Esophagus mucosa (tissue), 1 donor: ENCODE data around the gene NSD1. TPM values are rescaled to one million over a fixed set of nuclear protein-coding genes. Genes with fewer than 3 reads are reported as not detected.
A peak's percentile ranks its signal among the peaks of the same experiment; 100 is the strongest.
"Not testable (repeated sequence)": the region's sequence is repeated elsewhere in the genome, so short reads cannot be mapped to it uniquely, and the experiment has no call there.

Source experiments
- ATAC-seq: fragments of 200-7000 bp; cut with Tn5 transposase; one replicate; pipeline ENCODE4 v1.9.1; 2020
- total RNA-seq: library from RNA; stranded (reverse); gene quantifications from one replicate; pipeline ENCODE4 v1.2.4, GENCODE V29; 2023
- donor health status: DM: yes; HTN: yes; CAD: no.

The NSD1 gene
- total RNA-seq, 1 donor from 2014 or later: 53.8 TPM

GRCh38 chr5:177333420-177334154 lies 200.0 kb downstream of the NSD1 start:
- no peak for ATAC-seq

- ATAC-seq: no peak
These were observed 200.6 kb downstream of the NSD1 start for GRCh38 chr5:177334155-177334551.

DNA sequence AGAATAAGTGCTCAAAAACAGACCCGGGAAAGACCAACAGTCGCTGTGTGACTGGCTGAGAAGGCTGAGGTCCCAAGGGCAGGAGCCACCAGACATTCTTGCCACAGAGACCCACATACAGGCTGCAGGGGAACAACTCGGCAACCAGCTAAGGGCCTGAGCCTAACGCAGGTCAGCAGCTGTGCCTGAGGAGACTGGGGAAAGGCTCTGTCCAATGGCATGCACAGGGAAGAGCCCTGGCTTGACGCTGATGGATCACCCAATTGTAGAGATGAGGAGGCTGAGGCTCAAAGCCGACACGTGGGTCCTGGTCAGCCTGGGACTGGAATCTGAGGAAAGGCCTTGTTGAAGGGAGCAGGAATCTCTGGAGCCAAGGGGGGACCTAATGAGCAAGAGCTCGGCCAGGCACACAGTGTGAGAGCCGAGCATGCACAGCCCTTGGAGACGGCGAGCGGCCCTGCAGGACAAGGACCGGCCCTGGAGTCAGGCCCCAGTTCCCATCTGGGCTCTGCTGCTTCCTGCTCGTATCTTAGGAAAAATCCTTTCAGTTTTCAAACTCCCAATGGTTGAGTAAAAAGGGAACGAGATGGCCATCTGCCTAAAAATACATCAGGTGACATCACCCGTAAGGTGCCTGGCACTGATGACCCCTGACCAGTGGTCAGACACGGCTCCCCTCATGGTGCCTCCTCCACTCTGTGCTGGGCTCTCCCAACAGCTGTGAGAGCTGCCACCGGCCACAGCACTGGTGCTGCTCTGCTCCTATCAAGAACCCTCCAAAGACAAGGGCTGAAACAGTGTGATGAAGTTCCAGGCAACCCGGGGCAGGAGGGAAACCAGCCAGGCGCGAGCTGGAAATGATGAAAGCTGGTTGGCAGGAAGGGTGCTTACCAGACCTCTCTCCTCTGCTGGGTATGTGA lies 201.5 kb downstream of the NSD1 start:
- ATAC-seq: no peak

- ATAC-seq: no peak
These were observed 202.1 kb downstream of the NSD1 start for GRCh38 chr5:177335701-177336065.

GRCh38 chr5:177336112-177336511 lies 202.5 kb downstream of the NSD1 start:
- peak; percentile 26 for ATAC-seq

- no peak for ATAC-seq
These were observed 203.3 kb downstream of the NSD1 start for GRCh38 chr5:177336603-177337494.

- no peak for ATAC-seq
These were observed 204.9 kb downstream of the NSD1 start for GRCh38 chr5:177338251-177339106.

- ATAC-seq: peak; percentile 75
These were observed 205.6 kb downstream of the NSD1 start for GRCh38 chr5:177339107-177339638.

DNA sequence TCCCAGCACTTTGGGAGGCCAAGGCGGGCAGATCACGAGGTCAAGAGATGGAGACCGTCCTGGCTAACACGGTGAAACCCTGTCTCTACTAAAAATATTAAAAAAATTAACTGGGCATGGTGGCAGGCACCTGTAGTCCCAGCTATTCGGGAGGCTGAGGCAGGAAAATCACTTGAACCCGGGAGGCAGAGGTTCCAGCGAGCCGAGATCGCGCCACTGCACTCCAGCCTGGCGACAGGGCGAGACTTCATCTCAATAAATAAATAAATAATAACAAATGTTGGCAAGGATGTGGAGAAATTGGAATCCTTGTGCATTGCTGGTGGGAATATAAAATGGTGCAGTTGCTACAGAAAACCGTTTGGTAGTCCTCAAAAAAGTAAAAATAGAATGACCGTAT lies 209.4 kb downstream of the NSD1 start:
- ATAC-seq: not testable (repeated sequence)

DNA sequence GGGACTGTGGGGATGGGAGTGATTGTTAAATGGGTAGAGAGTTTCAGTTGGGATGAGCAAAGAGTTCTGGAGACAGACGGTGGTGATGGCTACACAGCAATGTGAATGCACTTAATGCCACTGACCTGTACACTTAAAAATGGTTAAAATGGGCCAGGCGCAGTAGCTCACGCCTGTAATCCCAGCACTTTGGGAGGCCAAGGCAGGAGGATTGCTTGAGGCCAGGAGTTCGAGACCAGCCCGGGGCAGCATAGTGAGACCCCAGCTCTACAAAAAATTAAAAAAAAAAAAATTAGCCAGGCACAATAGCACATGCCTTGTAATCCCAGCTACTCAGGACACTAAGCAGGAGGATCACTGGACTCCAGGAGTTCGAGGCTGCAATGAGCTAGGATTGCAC lies 210.2 kb downstream of the NSD1 start:
- no peak for ATAC-seq

GRCh38 chr5:177344891-177345290 lies 211.3 kb downstream of the NSD1 start:
- ATAC-seq: no peak

GRCh38 chr5:177346820-177347219 lies 213.2 kb downstream of the NSD1 start:
- ATAC-seq: no peak

DNA sequence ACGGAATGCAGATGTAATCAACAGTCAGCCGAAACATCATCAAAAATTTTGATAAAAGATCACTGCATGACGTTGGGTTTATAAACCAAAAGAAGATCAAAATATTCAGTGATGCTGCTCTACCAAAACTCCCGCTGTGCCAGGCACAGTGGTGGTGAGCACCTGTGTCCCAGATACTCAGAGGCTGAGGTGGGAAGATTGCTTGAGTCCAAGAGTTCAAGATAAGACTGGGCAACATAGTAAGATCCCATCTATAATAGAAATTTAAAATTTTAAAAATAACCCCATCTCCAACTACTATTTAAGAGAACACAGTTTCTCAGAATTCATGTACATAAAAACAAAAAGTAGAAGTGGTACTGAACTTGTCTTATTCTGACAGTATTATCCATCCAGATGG lies 214.1 kb downstream of the NSD1 start:
- ATAC-seq: no peak

DNA sequence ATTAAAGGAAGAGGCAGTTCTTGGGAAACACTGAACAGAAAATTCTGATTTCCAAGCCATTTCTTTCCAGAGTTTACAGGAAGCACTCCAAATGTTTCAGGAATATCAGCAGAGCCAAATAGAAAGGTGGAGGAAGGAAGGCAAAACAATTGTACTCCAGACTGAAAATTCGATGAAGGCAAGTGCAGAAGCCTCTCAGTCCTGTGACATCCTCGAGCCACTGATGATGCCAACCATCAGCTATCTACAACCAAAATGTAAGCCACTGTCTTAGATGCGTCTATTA lies 215.7 kb downstream of the NSD1 start:
- no peak for ATAC-seq

- ATAC-seq: no peak
These were observed 216.2 kb downstream of the NSD1 start for GRCh38 chr5:177349762-177350161.

Other genes with a start within 250 kb of the NSD1 start
- gene HK3, start 234.4 kb upstream of the NSD1 start, total RNA-seq: 1.4 TPM
- gene UIMC1, start 127.0 kb upstream of the NSD1 start, total RNA-seq: 14.9 TPM
- 6.7 TPM for gene ZNF346, start 111.1 kb upstream of the NSD1 start, total RNA-seq
- gene FGFR4, start 46.9 kb upstream of the NSD1 start, total RNA-seq: 2.7 TPM
- gene RAB24, start 169.9 kb downstream of the NSD1 start, total RNA-seq: 31.8 TPM
- 144 TPM for gene PRELID1, start 170.0 kb downstream of the NSD1 start, total RNA-seq
- gene MXD3, start 178.1 kb downstream of the NSD1 start, total RNA-seq: 7.8 TPM
- gene LMAN2, start 217.9 kb downstream of the NSD1 start, total RNA-seq: 162 TPM
- gene RGS14, start 224.2 kb downstream of the NSD1 start, total RNA-seq: 59.5 TPM